ENCODE measurements around the gene LTC4S. TPM values are rescaled to one million over a fixed set of nuclear protein-coding genes. Genes with fewer than 3 reads are reported as not detected.
A peak's percentile ranks its signal among the peaks of the same experiment; 100 is the strongest.

LTC4S gene
- total and polyA plus RNA-seq, 4 donors: 4.0 to 25.3 (median 8.3) TPM

- Histone ChIP-seq H3K4me1 (ENCODE audit: control insufficient read depth in 5 of 5, insufficient read depth in 5 of 5, low read length in 5 of 5) (peaks cover 3 to 51% (median 7%) of the 10 kb centered on the region in 5 donors), H3K27ac (ENCODE audit: low read depth in 1 of 2, low read length in 1 of 2) (peak overlapping the region in 1 of 2 donors; percentile 85)
Measured at GRCh38 chr5:179791881-179792611, 1.7 kb upstream of the LTC4S start.

GRCh38 chr5:179792612-179793467 is 946 bp upstream of the LTC4S start:
- H3K27ac ChIP-seq (ENCODE audit: low read depth in 1 of 2, low read length in 1 of 2): peak overlapping the region in 1 of 2 donors; percentile 85
- no peaks in the 10 kb centered on the region for H3K9me3 ChIP-seq (ENCODE audit: control insufficient read depth in 4 of 4, insufficient read depth in 3 of 4, low read length in 3 of 4)
- no peaks in the 10 kb centered on the region for H3K27me3 ChIP-seq (ENCODE audit: control insufficient read depth in 3 of 3, insufficient read depth in 3 of 3, low read length in 2 of 3)
- H3K9ac ChIP-seq (ENCODE audit: insufficient read depth in 1 of 2, low read length in 2 of 2): no peak overlapping the region
- WGBS, 2 donors: 33 to 64% methylated on average over 23 to 24 of the region's 24 CpGs
- ATAC-seq (ENCODE audit: insufficient read depth, low FRiP score) (no peak), DNase-seq (no peak)
- peaks cover 3 to 51% (median 7%) of the 10 kb centered on the region in 5 donors for H3K4me1 ChIP-seq (ENCODE audit: control insufficient read depth in 5 of 5, insufficient read depth in 5 of 5, low read length in 5 of 5)
- no peak overlapping the region for H3K4me3 ChIP-seq
- peaks cover 0 to 3% (median under 1%) of the 10 kb centered on the region in 4 donors for H3K36me3 ChIP-seq (ENCODE audit: control insufficient read depth in 4 of 4, insufficient read depth in 4 of 4, low read length in 4 of 4)
- TF ChIP-seq CTCF (IDR thresholded peaks at IDR 0.05; ENCODE audit: control extremely low read depth, extremely low read depth): no peak

More at GRCh38 chr5:179791881-179792611, 1.7 kb upstream of the LTC4S start:
- Histone ChIP-seq H3K4me3 (no peak overlapping the region), H3K9me3 (ENCODE audit: control insufficient read depth in 4 of 4, insufficient read depth in 3 of 4, low read length in 3 of 4) (no peaks in the 10 kb centered on the region), H3K27me3 (ENCODE audit: control insufficient read depth in 3 of 3, insufficient read depth in 3 of 3, low read length in 2 of 3) (no peaks in the 10 kb centered on the region), H3K36me3 (ENCODE audit: control insufficient read depth in 4 of 4, insufficient read depth in 4 of 4, low read length in 4 of 4) (no peaks in the 10 kb centered on the region), H3K9ac (ENCODE audit: insufficient read depth in 1 of 2, low read length in 2 of 2) (no peak overlapping the region)
- no peak for ATAC-seq (ENCODE audit: insufficient read depth, low FRiP score)
- 37 to 48% methylated on average over 14 to 15 of the region's 15 CpGs for whole genome bisulfite sequencing, 2 donors
- DNase-seq: peak in 2 of 3 donors; percentile 33 to 56
- no peak for TF ChIP-seq CTCF (IDR thresholded peaks at IDR 0.05; ENCODE audit: control extremely low read depth, extremely low read depth)

- WGBS, 2 donors: 49 to 66% methylated on average over 3 of the region's 3 CpGs
- peaks cover 3 to 51% (median 7%) of the 10 kb centered on the region in 5 donors for H3K4me1 ChIP-seq (ENCODE audit: control insufficient read depth in 5 of 5, insufficient read depth in 5 of 5, low read length in 5 of 5)
- no peak for TF ChIP-seq CTCF (IDR thresholded peaks at IDR 0.05; ENCODE audit: control extremely low read depth, extremely low read depth)
- H3K9ac ChIP-seq (ENCODE audit: insufficient read depth in 1 of 2, low read length in 2 of 2): no peak overlapping the region
- no peaks in the 10 kb centered on the region for H3K27me3 ChIP-seq (ENCODE audit: control insufficient read depth in 3 of 3, insufficient read depth in 3 of 3, low read length in 2 of 3)
- H3K9me3 ChIP-seq (ENCODE audit: control insufficient read depth in 4 of 4, insufficient read depth in 3 of 4, low read length in 3 of 4): no peaks in the 10 kb centered on the region
- DNase-seq: no peak
- peaks cover 0 to 16% (median 12%) of the 10 kb centered on the region in 4 donors for H3K36me3 ChIP-seq (ENCODE audit: control insufficient read depth in 4 of 4, insufficient read depth in 4 of 4, low read length in 4 of 4)
- ATAC-seq (ENCODE audit: insufficient read depth, low FRiP score): no peak
- H3K4me3 ChIP-seq: no peak overlapping the region
- H3K27ac ChIP-seq (ENCODE audit: low read depth in 1 of 2, low read length in 1 of 2): peak overlapping the region in 1 of 2 donors; percentile 85
Measured at GRCh38 chr5:179794171-179794570, 385 bp downstream of the LTC4S start.
